K562 (cell line): ENCODE data around the gene PRODH2. TPM values are rescaled to one million over a fixed set of nuclear protein-coding genes. Genes with fewer than 3 reads are reported as not detected.

Experiments
- ATAC-seq: fragments of 200-7000 bp; cut with Tn5 transposase; 3 replicates; pipeline ENCODE4 v1.9.1; 2020; ENCODE audit warnings: moderate library complexity
- BruUV-seq: library from RNA; stranded (reverse); fragments of 400-500 nt; replicated peaks from 2 replicates; lab custom pipeline; 2021; lab: Mats Ljungman, UMichigan
- CTCF ChIA-PET: fragments of 300-600 bp; formaldehyde crosslinking; extraction: SDS; loops from one replicate; lab custom pipeline; 2021; ENCODE audit warnings: low intra/inter-chr PET ratio; lab: Yijun Ruan, JAX
- POLR2A ChIA-PET: fragments of 300-600, 350-650 bp; sonication (Branson Sonifier 250); formaldehyde crosslinking; extraction: SDS; loops from one replicate; lab custom pipeline; 2021; ENCODE audit warnings: antibody characterized with exemption, inconsistent platforms; lab: Yijun Ruan, JAX
- DNase-seq, 4 experiments: peaks; one replicate each; pipeline versions ENCODE4 v3.0.0 to v3.0.0-alpha.2; 2011 to 2018; ENCODE audit warnings: low spot score in 3 of 4, mixed read lengths in 3 of 4; ENCODE audit errors: extremely low read depth in 1 of 4
- FAIRE-seq: peaks from 2 replicates; lab custom pipeline; 2011; peaks lifted over from hg19 to GRCh38; lab: Jason Lieb, UNC
- H2AFZ ChIP-seq: 2 replicates; pipeline ENCODE4 v1.6.0; 2011; ENCODE audit warnings: low read depth, low read length, control low read depth, inconsistent platforms
- H3K27ac ChIP-seq: fragments of 200-600 bp; 3 replicates; pipeline ENCODE4 v1.8.0; 2011; ENCODE audit warnings: low read depth, mild to moderate bottlenecking, control low read depth, inconsistent platforms, low read length, moderate library complexity, mixed read lengths; ENCODE audit errors: extremely low read depth
- H3K27me3 ChIP-seq, 2 experiments: fragments of 300-600 bp in 1 of 2; 2 replicates in 1 of 2; 3 replicates in 1 of 2; pipeline versions ENCODE4 v1.6.0 to v1.8.0; 2011; ENCODE audit warnings: inconsistent platforms in 2 of 2, low read length in 2 of 2, mild to moderate bottlenecking in 1 of 2, mixed read lengths in 1 of 2, moderate library complexity in 1 of 2; ENCODE audit not compliant: control insufficient read depth in 2 of 2, insufficient read depth in 2 of 2
- H3K36me3 ChIP-seq: fragments of 300-600 bp; 3 replicates; pipeline ENCODE4 v1.8.0; 2011; ENCODE audit warnings: mild to moderate bottlenecking, low read length, inconsistent platforms; ENCODE audit not compliant: control insufficient read depth, insufficient read depth
- H3K4me1 ChIP-seq, 2 experiments: fragments of 200-600 bp in 1 of 2; replicated peaks in 1 of 2; 2 replicates in 1 of 2; 3 replicates in 1 of 2; pipeline versions ENCODE4 v1.5.1 to v1.8.0; 2011; ENCODE audit warnings: inconsistent platforms in 2 of 2, low read length in 2 of 2, mild to moderate bottlenecking in 1 of 2, mixed read lengths in 1 of 2, moderate library complexity in 1 of 2; ENCODE audit not compliant: control insufficient read depth in 2 of 2, insufficient read depth in 2 of 2
- H3K4me2 ChIP-seq: 2 replicates; pipeline ENCODE4 v1.6.1; 2011; ENCODE audit warnings: low read length, control low read depth, inconsistent platforms, mixed read lengths; ENCODE audit not compliant: insufficient read depth
- H3K4me3 ChIP-seq: fragments of 200-600 bp; sonication (generic), shearing (Covaris generic); 2 replicates; pipeline ENCODE4 v1.5.1; 2016; ENCODE audit warnings: control low read depth, inconsistent platforms
- H3K79me2 ChIP-seq: fragments of 200-600 bp; 3 replicates; pipeline ENCODE4 v1.8.0; 2011; ENCODE audit warnings: low read length, inconsistent platforms; ENCODE audit not compliant: control insufficient read depth, insufficient read depth
- H3K9ac ChIP-seq, 2 experiments: 2 replicates each; pipeline versions ENCODE4 v1.6.0 to v1.6.1; 2011; ENCODE audit warnings: low read depth in 2 of 2, low read length in 2 of 2, control low read depth in 1 of 2, inconsistent platforms in 1 of 2, mild to moderate bottlenecking in 1 of 2, mixed read lengths in 1 of 2; ENCODE audit not compliant: insufficient read depth in 1 of 2
- H3K9me1 ChIP-seq: one replicate; pipeline ENCODE4 v1.6.0; 2011; ENCODE audit warnings: inconsistent platforms, mild to moderate bottlenecking, low read length, moderate library complexity; ENCODE audit not compliant: control insufficient read depth, insufficient read depth
- H3K9me3 ChIP-seq: replicated peaks from 2 replicates; pipeline ENCODE4 v1.5.1; 2011; ENCODE audit warnings: low read depth, low read length, inconsistent platforms; ENCODE audit not compliant: control insufficient read depth, insufficient read depth
- H4K20me1 ChIP-seq: replicated peaks from 2 replicates; pipeline ENCODE4 v1.6.1; 2011; ENCODE audit warnings: low read length, inconsistent platforms, mixed read lengths; ENCODE audit not compliant: control insufficient read depth, insufficient read depth
- CBX8 ChIP-seq: fragments of 200-600 bp; sonication (generic); IDR thresholded peaks from 2 replicates; pipeline ENCODE4 v1.6.1; 2012; ENCODE audit warnings: borderline replicate concordance, mixed run types, low read depth, mild to moderate bottlenecking, moderate library complexity, mixed read lengths, low read length, control low read depth, inconsistent platforms; ENCODE audit not compliant: poor library complexity, severe bottlenecking; ENCODE audit errors: extremely low read depth
- CREM ChIP-seq: IDR thresholded peaks from 2 replicates; pipeline ENCODE4 v1.6.1; 2014; ENCODE audit warnings: antibody characterized with exemption, low read depth
- FOXM1 ChIP-seq, 2 experiments: fragments of 450-650 bp in 1 of 2; sonication (generic) in 1 of 2; formaldehyde crosslinking in 1 of 2; IDR thresholded peaks; 2 replicates each; pipeline versions ENCODE4 v1.6.1 to v1.9.0; 2017 to 2022; ENCODE audit warnings: low read depth in 2 of 2, mild to moderate bottlenecking in 2 of 2, missing genetic modification reagents in 1 of 2, moderate library complexity in 1 of 2
- MEF2A ChIP-seq: IDR thresholded peaks from 2 replicates; pipeline ENCODE4 v1.6.1; 2011; ENCODE audit warnings: low read depth, mild to moderate bottlenecking, low read length, moderate library complexity; ENCODE audit not compliant: control insufficient read depth
- NEUROD1 ChIP-seq: fragments of 150-350 bp; IDR thresholded peaks from 2 replicates; pipeline ENCODE4 v1.6.1; 2014; ENCODE audit warnings: borderline replicate concordance, low read length, low read depth; ENCODE audit not compliant: partially characterized antibody
- NFE2 ChIP-seq: IDR thresholded peaks from 2 replicates; pipeline ENCODE4 v1.6.1; 2014; ENCODE audit warnings: antibody characterized with exemption, low read depth
- PML ChIP-seq: IDR thresholded peaks from 2 replicates; pipeline ENCODE4 v1.6.1; 2012; ENCODE audit warnings: low read length, inconsistent platforms
- POLR2B ChIP-seq: fragments of 450-650 bp; IDR thresholded peaks from 2 replicates; pipeline ENCODE4 v1.6.1; 2018; ENCODE audit warnings: low read depth; ENCODE audit not compliant: partially characterized antibody
- RBM34 ChIP-seq: fragments of 200-400 bp; formaldehyde crosslinking; IDR thresholded peaks from 2 replicates; pipeline ENCODE4 v1.6.1; 2018; ENCODE audit warnings: low read length, borderline replicate concordance; ENCODE audit not compliant: insufficient read depth
- SETDB1 ChIP-seq: IDR thresholded peaks from one replicate; pipeline ENCODE4 v1.6.1; 2012; ENCODE audit warnings: low read length, control low read depth, inconsistent platforms
- SMARCB1 ChIP-seq: IDR thresholded peaks from 2 replicates; pipeline ENCODE4 v1.6.1; 2011; ENCODE audit warnings: improper control_type of control experiment, low read depth; ENCODE audit not compliant: insufficient read length
- SRF ChIP-seq, 2 experiments: fragments of 250-450, 450-650 bp in 1 of 2; sonication (Bioruptor Pico) in 1 of 2; sonication (generic) in 1 of 2; formaldehyde crosslinking; IDR thresholded peaks; 2 replicates each; pipeline versions ENCODE4 v1.5.0 to v1.5.1; 2020 to 2022; ENCODE audit warnings: mild to moderate bottlenecking in 1 of 2, missing genetic modification reagents in 1 of 2
- ZNF212 ChIP-seq: fragments of 450-650 bp; formaldehyde crosslinking; IDR thresholded peaks from 2 replicates; pipeline ENCODE4 v1.4.0; 2020; ENCODE audit warnings: mild to moderate bottlenecking
- ZNF324 ChIP-seq: fragments of 250-450 bp; sonication (Bioruptor Pico); IDR thresholded peaks from 2 replicates; pipeline ENCODE4 v1.4.0; 2020; ENCODE audit warnings: mild to moderate bottlenecking
- ZNF41 ChIP-seq: fragments of 250-450 bp; sonication (Bioruptor Pico); conservative IDR thresholded peaks from 2 replicates; pipeline ENCODE4 v1.4.0; 2020; ENCODE audit warnings: mild to moderate bottlenecking
- WGBS: fragments of 100-300 bp; shearing (Covaris generic); methylation state at CpG from one replicate; pipeline ENCODE4 v1.1.6; 2016; ENCODE audit warnings: low coverage, mixed read lengths; ENCODE audit not compliant: insufficient coverage; ENCODE audit errors: missing lambda C conversion rate; 5-methylcytosine and 5-hydroxymethylcytosine counted together
- in situ Hi-C: fragments of 300-500 bp; cut with MboI; formaldehyde crosslinking; loops from 4 replicates; pipeline ENCODE4 v1.15.0; 2018; ENCODE audit warnings: inconsistent platforms, mixed read lengths
- intact Hi-C: fragments of 100-400 bp; cut with micrococcal nuclease; formaldehyde crosslinking; loops from 2 replicates; pipeline ENCODE4 v1.14.2; 2022
- polyA plus RNA-seq, 8 experiments: library from polyadenylated mRNA; depleted of rRNA in 4 of 8; stranded (reverse) in 5 of 8; unstranded in 3 of 8; fragments of >200 nt; fragmentation: Nextera tagmentation in 2 of 8; fragmentation: Illumina TruSeq in 1 of 8; extraction: Ambion mirVana in 2 of 8; extraction: Trizol in 1 of 8; gene quantifications; 2 replicates each; pipeline versions ENCODE4 v1.2.1 to v1.2.3, GENCODE V29; 2011 to 2014; ENCODE audit warnings: inconsistent platforms in 1 of 8, missing spikeins in 1 of 8
- total RNA-seq, 7 experiments: library from RNA; depleted of rRNA in 6 of 7; stranded (reverse); fragments of >200 nt in 6 of 7; fragmentation: Illumina TruSeq in 2 of 7; extraction: Trizol in 2 of 7; gene quantifications; 2 replicates each; pipeline versions ENCODE4 v1.2.1 to v1.2.3, GENCODE V29; 2011 to 2021; ENCODE audit warnings: low replicate concordance in 1 of 7
- TF ChIP-seq, protein P1 (sequence below): sonication (generic); formaldehyde crosslinking; IDR thresholded peaks from 2 replicates; pipeline ENCODE4 v1.8.1; 2023; ENCODE audit warnings: mild to moderate bottlenecking, missing genetic modification reagents
- TF ChIP-seq, protein P2 (sequence below): sonication (generic); formaldehyde crosslinking; IDR thresholded peaks from 2 replicates; pipeline ENCODE4 v1.8.1; 2023; ENCODE audit warnings: missing genetic modification reagents, mild to moderate bottlenecking, borderline replicate concordance

The PRODH2 gene
- total and polyA plus RNA-seq, 9 of the 15 experiments (the other 6 are each of a cell fraction or from before 2014, with no cell fraction given): not detected

DNA sequence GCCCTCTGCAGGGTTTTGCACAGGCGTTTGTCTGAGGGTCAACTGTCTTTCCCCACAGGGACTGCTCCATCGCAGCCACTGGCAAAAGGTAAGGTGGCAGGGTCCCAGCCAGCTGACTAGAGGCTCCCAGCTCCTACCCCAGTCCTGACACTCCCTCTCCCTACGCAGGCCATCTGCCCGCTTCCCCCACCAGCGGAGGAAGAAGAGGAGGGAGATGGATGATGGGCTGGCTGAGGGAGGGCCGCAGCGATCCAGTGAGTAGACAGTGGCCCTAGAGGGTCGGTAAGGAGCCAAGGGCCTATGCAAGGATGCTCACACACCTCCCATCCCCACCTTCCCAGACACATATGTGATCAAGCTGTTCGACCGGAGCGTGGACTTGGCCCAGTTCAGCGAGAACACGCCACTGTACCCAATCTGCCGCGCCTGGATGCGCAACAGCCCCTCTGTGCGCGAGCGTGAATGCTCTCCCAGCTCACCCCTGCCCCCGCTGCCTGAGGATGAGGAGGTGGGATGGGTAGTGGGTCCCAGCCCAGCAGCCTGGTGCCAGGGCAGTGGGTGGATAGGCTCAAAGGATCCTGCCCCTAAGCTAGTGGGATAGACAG lies 59.8 kb downstream of the PRODH2 start:
- H3K9me3 ChIP-seq: no peaks in the 10 kb centered on the region
- peaks cover 23% of the 10 kb centered on the region; the same call in 1 of the 3 replicates for H3K36me3 ChIP-seq
- no peak for FAIRE-seq
- no peak overlapping the region for H3K4me3 ChIP-seq
- no peak overlapping the region for H2AFZ ChIP-seq
- H3K27me3 ChIP-seq: no peaks in the 10 kb centered on the region
- 0 out of 4 replicates have a peak overlapping the region, but pooled peaks of 1 of the 2 experiments have one; percentile 11 for H3K9ac ChIP-seq
- intact Hi-C loops: no loop called here
- in situ Hi-C loops: no loop called here
- ChIA-PET POLR2A (no interaction called here), CTCF (no interaction called here)
- 74% methylated on average over 8 of the region's 20 CpGs for WGBS
- no peak overlapping the region; the same call in 2 of the 3 replicates for H3K27ac ChIP-seq
- no peak for DNase-seq
- ATAC-seq: no peak
- peaks cover 7% of the 10 kb centered on the region; the same call in 2 of the 3 replicates for H3K79me2 ChIP-seq
- H4K20me1 ChIP-seq: no peaks in the 10 kb centered on the region
- no TSS peak for BruUV-seq
- H3K4me1 ChIP-seq: peaks cover 12 to 40% of the 10 kb centered on the region in 2 experiments; a peak in 4 of 5 replicates
- H3K9me1 ChIP-seq: no peaks in the 10 kb centered on the region
- no peak overlapping the region for H3K4me2 ChIP-seq
- TF ChIP-seq SMARCB1: no peak
- no peak for TF ChIP-seq SRF (CRISPR knock-in tag; IDR thresholded peaks at IDR 0.05)
- no peak for TF ChIP-seq NEUROD1
- TF ChIP-seq FOXM1 (IDR thresholded peaks at IDR 0.05; ENCODE audit: low read depth): no peak
- no peak for TF ChIP-seq FOXM1 (CRISPR knock-in tag; IDR thresholded peaks at IDR 0.05; ENCODE audit: low read depth)
- TF ChIP-seq PML: no peak
- TF ChIP-seq, protein P1, sequence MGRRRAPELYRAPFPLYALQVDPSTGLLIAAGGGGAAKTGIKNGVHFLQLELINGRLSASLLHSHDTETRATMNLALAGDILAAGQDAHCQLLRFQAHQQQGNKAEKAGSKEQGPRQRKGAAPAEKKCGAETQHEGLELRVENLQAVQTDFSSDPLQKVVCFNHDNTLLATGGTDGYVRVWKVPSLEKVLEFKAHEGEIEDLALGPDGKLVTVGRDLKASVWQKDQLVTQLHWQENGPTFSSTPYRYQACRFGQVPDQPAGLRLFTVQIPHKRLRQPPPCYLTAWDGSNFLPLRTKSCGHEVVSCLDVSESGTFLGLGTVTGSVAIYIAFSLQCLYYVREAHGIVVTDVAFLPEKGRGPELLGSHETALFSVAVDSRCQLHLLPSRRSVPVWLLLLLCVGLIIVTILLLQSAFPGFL (CRISPR knock-in tag): no peak
- no peak for TF ChIP-seq MEF2A
- TF ChIP-seq POLR2B: no peak
- TF ChIP-seq ZNF212 (CRISPR knock-in tag): no peak
- TF ChIP-seq SETDB1: no peak
- no peak for TF ChIP-seq RBM34
- TF ChIP-seq NFE2: no peak
- TF ChIP-seq, protein P2, sequence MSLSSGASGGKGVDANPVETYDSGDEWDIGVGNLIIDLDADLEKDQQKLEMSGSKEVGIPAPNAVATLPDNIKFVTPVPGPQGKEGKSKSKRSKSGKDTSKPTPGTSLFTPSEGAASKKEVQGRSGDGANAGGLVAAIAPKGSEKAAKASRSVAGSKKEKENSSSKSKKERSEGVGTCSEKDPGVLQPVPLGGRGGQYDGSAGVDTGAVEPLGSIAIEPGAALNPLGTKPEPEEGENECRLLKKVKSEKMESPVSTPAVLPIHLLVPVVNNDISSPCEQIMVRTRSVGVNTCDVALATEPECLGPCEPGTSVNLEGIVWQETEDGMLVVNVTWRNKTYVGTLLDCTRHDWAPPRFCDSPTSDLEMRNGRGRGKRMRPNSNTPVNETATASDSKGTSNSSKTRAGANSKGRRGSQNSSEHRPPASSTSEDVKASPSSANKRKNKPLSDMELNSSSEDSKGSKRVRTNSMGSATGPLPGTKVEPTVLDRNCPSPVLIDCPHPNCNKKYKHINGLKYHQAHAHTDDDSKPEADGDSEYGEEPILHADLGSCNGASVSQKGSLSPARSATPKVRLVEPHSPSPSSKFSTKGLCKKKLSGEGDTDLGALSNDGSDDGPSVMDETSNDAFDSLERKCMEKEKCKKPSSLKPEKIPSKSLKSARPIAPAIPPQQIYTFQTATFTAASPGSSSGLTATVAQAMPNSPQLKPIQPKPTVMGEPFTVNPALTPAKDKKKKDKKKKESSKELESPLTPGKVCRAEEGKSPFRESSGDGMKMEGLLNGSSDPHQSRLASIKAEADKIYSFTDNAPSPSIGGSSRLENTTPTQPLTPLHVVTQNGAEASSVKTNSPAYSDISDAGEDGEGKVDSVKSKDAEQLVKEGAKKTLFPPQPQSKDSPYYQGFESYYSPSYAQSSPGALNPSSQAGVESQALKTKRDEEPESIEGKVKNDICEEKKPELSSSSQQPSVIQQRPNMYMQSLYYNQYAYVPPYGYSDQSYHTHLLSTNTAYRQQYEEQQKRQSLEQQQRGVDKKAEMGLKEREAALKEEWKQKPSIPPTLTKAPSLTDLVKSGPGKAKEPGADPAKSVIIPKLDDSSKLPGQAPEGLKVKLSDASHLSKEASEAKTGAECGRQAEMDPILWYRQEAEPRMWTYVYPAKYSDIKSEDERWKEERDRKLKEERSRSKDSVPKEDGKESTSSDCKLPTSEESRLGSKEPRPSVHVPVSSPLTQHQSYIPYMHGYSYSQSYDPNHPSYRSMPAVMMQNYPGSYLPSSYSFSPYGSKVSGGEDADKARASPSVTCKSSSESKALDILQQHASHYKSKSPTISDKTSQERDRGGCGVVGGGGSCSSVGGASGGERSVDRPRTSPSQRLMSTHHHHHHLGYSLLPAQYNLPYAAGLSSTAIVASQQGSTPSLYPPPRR (CRISPR knock-in tag): no peak
- no peak for TF ChIP-seq ZNF41 (CRISPR knock-in tag)
- TF ChIP-seq CBX8: no peak
- TF ChIP-seq CREM: no peak
- no peak for TF ChIP-seq ZNF324 (CRISPR knock-in tag)
